Ascending aorta (tissue), 2 donors: Measurements from ENCODE around the gene CHRNB2. TPM values are rescaled to one million over a fixed set of nuclear protein-coding genes. Genes with fewer than 3 reads are reported as not detected.
"Not testable (repeated sequence)": the region's sequence is repeated elsewhere in the genome, so short reads cannot be mapped to it uniquely, and the experiment has no call there.

Source experiments
- DNase-seq, 2 donors: peaks; one replicate each; pipeline ENCODE4 v3.0.0-alpha.2; 2019; ENCODE audit warnings: low spot score in 2 of 2
- H3K27ac ChIP-seq, 2 donors: fragments of 200-600 bp; sonication (generic); one replicate each; pipeline ENCODE4 v1.5.1; 2016 to 2017; ENCODE audit warnings: mild to moderate bottlenecking in 1 of 2
- H3K27me3 ChIP-seq: fragments of 200-600 bp; sonication (generic); one replicate; pipeline ENCODE4 v1.5.1; 2017
- H3K36me3 ChIP-seq, 2 donors: fragments of 200-600 bp; sonication (generic); one replicate each; pipeline ENCODE4 v1.5.1; 2016
- H3K4me1 ChIP-seq, 2 donors: fragments of 200-600 bp; sonication (generic); one replicate each; pipeline ENCODE4 v1.5.1; 2016 to 2017; ENCODE audit warnings: mild to moderate bottlenecking in 1 of 2
- H3K4me3 ChIP-seq, 2 donors: fragments of 200-600 bp; sonication (generic); one replicate each; pipeline ENCODE4 v1.5.1; 2016 to 2017; ENCODE audit warnings: mild to moderate bottlenecking in 1 of 2
- H3K9me3 ChIP-seq, 2 donors: fragments of 200-600 bp; sonication (generic); one replicate each; pipeline ENCODE4 v1.5.1; 2016
- CTCF ChIP-seq, 3 experiments: fragments of 200-600 bp in 2 of 3; fragments of 450-650 bp in 1 of 3; sonication (generic) in 2 of 3; IDR thresholded peaks; one replicate each; pipeline ENCODE4 v1.5.1; 2016 to 2019; ENCODE audit warnings: antibody characterized with exemption in 3 of 3, mild to moderate bottlenecking in 1 of 3, moderate library complexity in 1 of 3
- intact Hi-C: fragments of 100-400 bp; cut with DNase I; formaldehyde crosslinking; loops from one replicate; pipeline ENCODE4 v1.15.1; 2023
- total RNA-seq: library from RNA; depleted of rRNA; stranded (reverse); fragments of >200 nt; gene quantifications from one replicate; pipeline ENCODE4 v1.1.0, GENCODE V29; 2016

Gene CHRNB2
- total RNA-seq, 1 donor from 2014 or later, result not detected

- no peak for DNase-seq
- Histone ChIP-seq H3K36me3 (no peaks in the 10 kb centered on the region), H3K27me3 (no peaks in the 10 kb centered on the region), H3K4me3 (no peak overlapping the region), H3K4me1 (no peaks in the 10 kb centered on the region), H3K27ac (no peak overlapping the region), H3K9me3 (no peaks in the 10 kb centered on the region)
- no peak for TF ChIP-seq CTCF (IDR thresholded peaks at IDR 0.05)
- intact Hi-C loops, result no loop called here
These were observed 40.4 kb upstream of the CHRNB2 start for GRCh38 chr1:154527192-154527591.

GRCh38 chr1:154529308-154529707, 38.3 kb upstream of the CHRNB2 start:
- no peak overlapping the region for H3K27ac ChIP-seq
- H3K36me3 ChIP-seq, result no peaks in the 10 kb centered on the region
- no peak for DNase-seq
- intact Hi-C loops, result no loop called here
- H3K27me3 ChIP-seq, result no peaks in the 10 kb centered on the region
- H3K9me3 ChIP-seq, result no peaks in the 10 kb centered on the region
- no peak overlapping the region for H3K4me3 ChIP-seq
- no peaks in the 10 kb centered on the region for H3K4me1 ChIP-seq
- no peak for TF ChIP-seq CTCF (IDR thresholded peaks at IDR 0.05)

GRCh38 chr1:154531950-154532349, 35.6 kb upstream of the CHRNB2 start:
- H3K27me3 ChIP-seq, H3K4me1 ChIP-seq, intact Hi-C loops, DNase-seq, H3K9me3 ChIP-seq, H3K27ac ChIP-seq, H3K36me3 ChIP-seq, H3K4me3 ChIP-seq: not testable (repeated sequence)

- Histone ChIP-seq H3K27me3 (no peaks in the 10 kb centered on the region), H3K9me3 (no peaks in the 10 kb centered on the region), H3K27ac (no peak overlapping the region), H3K4me1 (no peaks in the 10 kb centered on the region), H3K4me3 (no peak overlapping the region), H3K36me3 (no peaks in the 10 kb centered on the region)
- DNase-seq, result no peak
- TF ChIP-seq CTCF (IDR thresholded peaks at IDR 0.05), result peak in 1 of 3 experiments; percentile 12
- intact Hi-C loops, result no loop called here
These were observed 33.4 kb upstream of the CHRNB2 start for GRCh38 chr1:154533952-154534844.

GRCh38 chr1:154536570-154536969, 31.0 kb upstream of the CHRNB2 start:
- Histone ChIP-seq H3K36me3 (no peaks in the 10 kb centered on the region), H3K9me3 (no peaks in the 10 kb centered on the region), H3K27ac (no peak overlapping the region), H3K4me3 (no peak overlapping the region), H3K4me1 (no peaks in the 10 kb centered on the region), H3K27me3 (no peaks in the 10 kb centered on the region)
- no peak for TF ChIP-seq CTCF (IDR thresholded peaks at IDR 0.05)
- DNase-seq, result no peak
- intact Hi-C loops, result no loop called here
